GM21528 (cell line): ENCODE measurements around the gene PUS3.

Experiments used
- ATAC-seq: cut with Tn5 transposase; IDR thresholded peaks from one replicate; pipeline ENCODE4 v1.9.1; 2021; ENCODE audit warnings: mild to moderate bottlenecking, moderate library complexity; ENCODE audit not compliant: unreplicated experiment, low FRiP score

Gene PUS3, protein sequence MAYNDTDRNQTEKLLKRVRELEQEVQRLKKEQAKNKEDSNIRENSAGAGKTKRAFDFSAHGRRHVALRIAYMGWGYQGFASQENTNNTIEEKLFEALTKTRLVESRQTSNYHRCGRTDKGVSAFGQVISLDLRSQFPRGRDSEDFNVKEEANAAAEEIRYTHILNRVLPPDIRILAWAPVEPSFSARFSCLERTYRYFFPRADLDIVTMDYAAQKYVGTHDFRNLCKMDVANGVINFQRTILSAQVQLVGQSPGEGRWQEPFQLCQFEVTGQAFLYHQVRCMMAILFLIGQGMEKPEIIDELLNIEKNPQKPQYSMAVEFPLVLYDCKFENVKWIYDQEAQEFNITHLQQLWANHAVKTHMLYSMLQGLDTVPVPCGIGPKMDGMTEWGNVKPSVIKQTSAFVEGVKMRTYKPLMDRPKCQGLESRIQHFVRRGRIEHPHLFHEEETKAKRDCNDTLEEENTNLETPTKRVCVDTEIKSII

DNA sequence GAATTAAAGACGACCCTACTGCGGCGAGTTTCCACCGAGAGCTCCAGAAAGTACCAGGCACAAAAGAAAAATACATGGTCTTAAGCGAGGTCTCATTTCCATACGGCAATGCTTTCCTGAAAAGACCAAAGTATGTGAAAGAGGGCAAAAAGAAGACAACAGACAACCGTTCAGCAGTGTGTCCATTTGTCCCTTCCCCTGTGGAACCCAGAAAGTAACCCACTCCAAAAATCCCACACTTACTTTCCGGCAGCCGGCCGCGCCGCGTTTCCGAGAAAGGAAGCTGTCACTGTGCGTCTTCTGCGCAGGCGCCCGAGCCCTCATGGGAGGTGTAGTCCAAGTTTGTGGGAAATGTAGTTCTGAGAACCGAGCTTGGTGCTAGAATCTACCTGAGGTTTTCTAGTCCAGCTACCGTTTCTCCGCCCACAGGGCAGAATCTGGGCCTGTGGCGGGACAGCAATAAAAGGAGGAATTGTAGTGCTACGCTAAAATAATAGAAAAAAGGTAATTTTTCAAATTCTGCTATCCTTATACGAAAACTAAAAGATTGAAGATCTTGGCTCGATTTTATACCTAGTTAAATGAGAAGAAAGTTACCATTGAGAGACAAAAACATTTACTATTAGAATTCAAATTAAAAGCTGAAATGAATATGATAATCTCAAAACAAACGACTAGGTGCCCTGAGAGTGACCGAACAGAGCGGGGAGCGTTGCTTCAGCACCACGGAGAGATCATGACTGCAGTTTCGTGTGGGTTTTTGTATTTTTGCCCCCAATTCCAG is at the start of gene PUS3:
Gene PUS3, minus strand, starts transcription at position 280 of the 784 bp plus-strand sequence. CDS start 6,922 bp downstream, outside the sequence.
- ATAC-seq: peak; percentile 98

DNA sequence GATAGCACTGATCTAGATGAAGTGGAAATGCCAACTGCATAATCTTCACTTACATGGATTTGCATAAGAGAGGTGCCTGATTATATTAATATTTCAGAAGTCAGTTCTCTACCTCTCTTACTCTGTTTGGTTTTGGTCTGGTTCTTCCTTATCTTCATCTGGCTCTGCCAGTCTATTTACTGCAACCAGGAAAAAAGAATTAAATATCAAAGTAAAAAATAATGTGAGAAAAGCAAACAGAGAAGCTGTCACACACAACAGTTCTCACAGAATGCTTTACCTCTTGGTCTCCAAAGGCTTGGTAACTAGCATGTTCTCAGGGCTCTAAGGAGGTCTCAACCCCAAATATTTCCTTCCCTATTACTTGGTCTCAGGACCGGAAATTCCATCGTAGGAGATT is 49.6 kb upstream of the PUS3 start:
- no peak for ATAC-seq

DNA sequence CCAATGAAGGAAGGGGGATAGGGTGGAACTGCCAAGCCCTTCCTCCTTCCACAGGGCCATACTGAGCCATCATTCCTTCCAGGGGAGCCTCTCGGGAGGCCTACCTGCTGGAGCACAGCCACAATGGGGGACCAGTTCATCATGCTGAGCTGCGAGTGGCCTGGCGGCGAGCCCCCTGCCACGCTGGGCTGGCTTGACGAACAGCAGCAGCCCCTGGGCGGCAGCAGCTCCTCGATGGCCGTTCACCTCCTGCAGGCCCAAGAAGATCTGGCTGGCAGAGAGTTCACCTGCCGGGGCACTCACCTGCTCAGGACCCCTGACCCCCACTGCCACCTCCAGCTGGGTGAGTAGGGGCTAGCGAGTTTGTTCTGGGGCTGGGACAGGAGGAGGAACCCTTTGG is 48.7 kb upstream of the PUS3 start:
- no peak for ATAC-seq

DNA sequence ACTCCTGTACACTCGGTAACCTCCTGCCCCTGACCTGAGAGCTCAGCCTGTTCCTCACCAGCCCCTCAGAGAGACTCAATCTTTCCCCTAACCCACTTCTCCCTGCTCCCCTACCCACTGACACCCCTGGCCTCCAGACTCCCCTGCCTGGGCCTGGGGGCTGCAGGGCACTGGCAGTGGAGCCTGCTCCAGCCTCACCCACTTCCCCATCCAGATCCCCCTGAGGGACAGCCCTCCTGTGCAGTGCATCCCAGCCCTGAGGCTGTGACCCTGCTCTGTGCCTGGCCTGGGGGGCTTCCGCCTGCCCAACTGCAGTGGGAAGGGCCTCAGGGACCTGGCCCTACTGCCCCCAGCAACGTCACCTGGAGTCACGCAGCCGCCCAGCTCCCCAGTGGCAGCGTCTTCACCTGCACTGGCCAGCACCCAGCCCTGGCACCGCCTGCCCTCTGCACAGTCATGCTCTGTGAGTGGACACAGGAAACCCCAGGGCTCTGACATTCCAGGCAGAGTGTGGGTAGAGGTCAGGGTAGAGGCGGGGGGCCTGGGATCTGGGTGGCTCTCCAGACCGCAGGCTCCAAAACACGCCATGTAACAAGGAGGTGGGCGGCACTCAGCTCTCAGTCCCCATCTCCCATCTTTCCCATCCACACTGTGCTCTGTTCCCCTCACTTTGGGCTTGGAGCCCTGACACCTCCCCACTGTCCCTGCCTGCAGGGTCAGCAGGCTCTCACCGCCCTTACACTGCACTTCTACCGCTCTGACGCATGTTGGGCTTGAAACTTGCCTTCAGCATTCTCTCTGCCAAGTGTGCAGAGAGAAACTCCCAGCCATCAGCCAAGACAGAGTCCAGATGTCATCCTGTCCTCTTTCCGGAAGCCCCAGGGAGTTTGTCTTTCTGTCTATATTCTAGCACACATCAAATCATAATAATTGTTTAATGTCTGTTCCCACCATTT is 48.0 kb upstream of the PUS3 start:
- ATAC-seq: no peak

DNA sequence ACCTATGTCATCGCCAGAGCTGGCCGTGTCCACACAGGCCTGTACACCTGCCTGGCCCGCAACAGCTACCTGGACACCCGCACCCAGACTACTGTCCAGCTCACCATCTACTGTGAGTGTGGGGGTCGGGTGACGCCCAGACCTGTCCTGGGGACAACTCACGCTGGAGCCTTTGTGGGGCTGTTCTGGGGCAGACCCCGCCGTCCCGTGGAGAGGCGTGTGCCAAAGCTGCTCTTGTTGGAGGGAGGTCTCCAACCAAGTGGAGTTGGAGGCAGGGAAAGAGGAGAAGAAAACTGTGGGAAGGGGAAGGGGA is 47.1 kb upstream of the PUS3 start:
- ATAC-seq: no peak

DNA sequence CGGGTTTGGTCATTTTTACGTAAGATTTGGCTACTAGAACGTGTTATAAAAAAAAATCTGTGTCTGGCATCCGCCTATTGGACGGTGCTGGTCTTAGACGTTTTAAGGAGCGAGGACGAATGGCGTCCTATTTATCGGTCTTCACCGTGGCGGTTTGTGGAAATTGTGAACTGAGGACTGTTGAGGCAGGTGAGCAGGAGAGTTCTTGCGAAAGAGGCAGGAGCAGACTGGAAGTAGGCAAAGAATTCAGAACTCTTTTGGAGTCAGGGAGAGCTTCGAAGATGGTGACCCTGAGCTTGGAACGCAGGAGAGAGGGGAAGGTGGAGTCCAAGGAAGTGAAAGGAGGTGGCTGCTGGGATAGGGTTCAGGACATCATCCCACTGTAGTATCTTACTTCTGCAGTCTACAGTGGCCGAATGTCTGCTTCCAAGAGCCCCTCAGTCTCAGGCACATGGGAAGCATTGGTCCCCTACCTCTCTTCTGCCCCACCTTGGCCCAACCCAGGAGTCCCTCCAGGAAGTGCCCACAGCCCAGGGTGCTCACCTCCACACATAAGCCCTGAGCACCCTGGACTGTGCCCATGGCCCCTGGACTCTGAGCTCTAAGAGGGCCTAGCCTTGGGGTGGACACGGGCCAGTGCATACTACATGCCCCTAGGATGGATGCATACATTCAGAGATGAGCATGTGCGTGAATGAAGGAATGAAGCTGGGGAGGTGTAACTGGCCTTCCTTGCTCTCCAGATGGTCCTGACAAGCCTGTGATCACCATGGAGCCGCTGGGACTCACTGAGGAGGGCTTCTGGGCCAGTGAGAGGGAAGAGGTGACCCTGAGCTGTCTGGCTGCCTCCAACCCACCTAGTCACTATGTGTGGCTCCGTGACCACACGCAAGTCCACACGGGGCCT is 46.5 kb upstream of the PUS3 start:
- no peak for ATAC-seq

DNA sequence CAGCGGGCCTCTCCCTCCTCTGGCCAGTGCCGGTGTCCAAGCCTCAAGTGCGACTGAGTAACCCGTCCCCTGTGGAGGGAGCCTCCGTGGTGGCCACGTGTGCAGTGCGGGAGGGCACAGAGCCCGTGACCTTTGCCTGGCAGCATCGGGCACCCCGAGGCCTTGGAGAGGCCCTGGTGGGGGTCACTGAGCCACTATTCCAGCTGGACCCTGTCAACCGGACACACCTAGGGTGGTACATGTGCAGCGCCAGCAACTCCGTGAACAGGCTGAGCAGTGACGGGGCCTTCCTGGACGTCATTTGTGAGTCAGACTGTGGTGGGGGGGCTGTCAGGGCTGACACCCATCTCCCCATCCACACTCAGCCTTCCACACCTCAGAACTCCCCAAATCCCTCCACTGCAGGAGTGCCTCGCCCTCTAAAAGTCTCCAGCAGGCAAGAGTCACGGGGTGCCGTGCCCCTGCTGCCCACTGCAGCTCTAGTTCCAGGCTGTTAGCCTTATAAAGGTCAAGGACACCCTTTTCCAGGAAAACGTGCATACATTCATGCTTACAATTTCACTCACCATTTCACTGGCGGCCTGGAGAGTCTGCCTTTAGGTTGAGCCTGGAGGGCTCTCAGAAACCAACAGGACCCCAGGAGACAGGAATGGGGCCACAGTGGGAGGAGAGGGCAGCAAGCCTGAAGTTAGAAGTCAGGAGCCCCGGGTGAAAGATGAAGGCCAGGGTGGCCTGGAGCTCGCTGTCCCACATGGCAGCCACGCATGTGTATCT is 45.5 kb upstream of the PUS3 start:
- no peak for ATAC-seq

DNA sequence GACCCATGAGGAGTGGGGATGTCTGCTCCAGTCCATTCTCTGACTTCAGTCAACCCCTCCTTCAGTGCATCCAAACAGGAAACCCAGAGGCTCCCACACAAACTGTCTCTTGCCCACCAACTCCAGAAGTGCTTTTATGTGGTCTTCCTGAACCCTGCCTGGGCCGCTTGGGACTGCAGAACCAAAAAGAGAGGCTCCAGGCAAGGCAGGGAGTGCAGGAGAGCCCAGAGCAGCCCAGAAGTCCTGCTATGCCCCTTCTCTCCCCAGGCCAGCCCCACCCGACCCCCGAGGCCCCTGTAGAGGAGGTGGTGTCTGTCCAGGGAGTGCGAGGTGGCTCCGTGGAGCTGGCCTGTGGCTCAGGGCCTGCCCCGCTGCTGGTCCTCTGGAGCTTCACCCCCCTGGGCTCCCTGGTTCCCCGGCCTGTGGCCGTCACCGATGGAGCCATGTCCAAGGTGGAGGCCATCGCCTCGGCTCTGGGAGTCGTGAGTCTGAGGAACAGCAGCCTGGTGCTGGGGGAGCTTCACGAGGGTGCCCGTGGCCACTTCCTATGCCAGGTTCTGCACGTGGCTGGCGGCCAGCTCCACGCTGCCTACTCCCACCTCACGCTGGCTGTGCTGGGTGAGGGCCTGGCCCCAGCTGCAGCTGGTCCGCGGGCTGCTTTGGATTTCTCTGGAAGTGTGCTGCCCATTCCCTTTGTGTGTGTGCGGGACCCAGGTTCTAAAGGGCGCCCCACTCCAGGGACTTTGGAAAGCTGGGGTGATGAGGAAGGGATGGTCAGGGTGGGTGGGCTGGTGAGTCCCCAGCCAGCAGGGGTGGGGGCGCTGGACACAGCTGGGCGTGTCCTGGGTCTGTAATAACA is 44.6 kb upstream of the PUS3 start:
- no peak for ATAC-seq

DNA sequence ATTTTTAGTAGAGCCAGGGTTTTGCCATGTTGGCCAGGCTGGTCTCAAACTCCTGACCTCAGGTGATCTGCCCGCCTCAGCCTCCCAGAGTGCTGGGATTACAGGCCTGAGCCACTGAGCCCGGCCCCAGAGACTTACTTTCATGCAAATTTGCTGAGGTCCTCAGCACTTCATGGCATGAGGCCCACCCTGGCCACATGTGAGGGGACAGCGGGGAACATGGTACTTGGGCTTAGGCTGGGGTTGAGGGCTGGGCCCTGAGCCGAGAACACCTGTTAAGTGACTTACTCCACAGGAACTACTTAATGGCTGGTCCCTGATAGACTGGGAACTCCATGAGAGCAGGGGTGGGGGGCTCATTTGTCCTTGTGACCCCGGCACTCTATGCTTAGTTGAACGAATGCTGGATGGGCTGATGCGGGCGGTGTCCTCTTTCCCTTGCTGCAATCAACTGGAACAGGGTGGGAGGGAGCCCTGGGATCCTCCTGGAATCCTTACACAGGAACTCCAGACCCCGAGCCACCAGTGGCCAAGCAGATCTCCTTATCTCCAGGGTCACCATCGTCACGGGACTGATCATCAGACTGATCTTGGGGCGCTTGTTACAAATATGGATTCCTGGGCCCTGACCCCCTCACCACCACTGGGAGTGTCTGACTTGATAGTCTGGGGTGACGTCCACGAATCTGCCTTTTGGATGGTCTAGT is 43.9 kb upstream of the PUS3 start:
- ATAC-seq: no peak

DNA sequence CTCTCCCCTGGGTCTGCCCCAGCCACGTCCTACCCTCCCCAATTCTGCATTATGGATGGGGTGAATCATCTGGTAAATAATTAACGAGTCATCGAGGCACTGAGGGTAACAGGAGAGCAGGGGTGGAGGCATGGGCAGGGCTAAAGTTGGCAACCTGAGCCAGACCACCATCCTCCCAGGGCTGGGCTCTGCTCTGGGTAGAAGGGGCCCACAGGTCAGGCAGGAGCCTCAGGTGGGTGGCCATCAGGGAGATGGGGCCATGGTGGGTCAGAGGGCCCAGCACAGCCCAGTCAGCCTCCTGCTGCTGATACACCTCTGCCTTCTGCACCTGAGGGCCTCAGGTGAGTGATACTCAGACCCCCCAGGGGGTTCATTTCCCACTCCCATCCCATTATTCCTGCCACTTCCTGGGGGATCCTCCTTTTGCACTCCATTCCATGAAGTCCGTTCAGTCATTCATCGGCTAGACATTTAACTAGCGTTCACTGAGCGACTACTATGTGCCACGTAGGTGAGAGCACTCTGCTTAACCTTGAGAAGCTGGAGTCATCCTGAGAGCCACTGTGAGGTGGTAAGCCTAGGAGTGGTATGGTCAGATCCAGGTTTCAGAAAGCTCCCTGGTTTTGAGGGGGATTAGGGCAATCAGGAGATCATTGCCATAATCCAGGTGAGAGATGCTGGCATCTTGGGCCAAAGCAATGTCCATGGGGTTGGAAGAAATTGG is 43.0 kb upstream of the PUS3 start, which contains the start of gene VSIG10L2:
Gene VSIG10L2, plus strand, starts transcription at position 248 of the 724 bp plus-strand sequence. Its CDS starts 12 bp downstream, at position 260.
- no peak for ATAC-seq

DNA sequence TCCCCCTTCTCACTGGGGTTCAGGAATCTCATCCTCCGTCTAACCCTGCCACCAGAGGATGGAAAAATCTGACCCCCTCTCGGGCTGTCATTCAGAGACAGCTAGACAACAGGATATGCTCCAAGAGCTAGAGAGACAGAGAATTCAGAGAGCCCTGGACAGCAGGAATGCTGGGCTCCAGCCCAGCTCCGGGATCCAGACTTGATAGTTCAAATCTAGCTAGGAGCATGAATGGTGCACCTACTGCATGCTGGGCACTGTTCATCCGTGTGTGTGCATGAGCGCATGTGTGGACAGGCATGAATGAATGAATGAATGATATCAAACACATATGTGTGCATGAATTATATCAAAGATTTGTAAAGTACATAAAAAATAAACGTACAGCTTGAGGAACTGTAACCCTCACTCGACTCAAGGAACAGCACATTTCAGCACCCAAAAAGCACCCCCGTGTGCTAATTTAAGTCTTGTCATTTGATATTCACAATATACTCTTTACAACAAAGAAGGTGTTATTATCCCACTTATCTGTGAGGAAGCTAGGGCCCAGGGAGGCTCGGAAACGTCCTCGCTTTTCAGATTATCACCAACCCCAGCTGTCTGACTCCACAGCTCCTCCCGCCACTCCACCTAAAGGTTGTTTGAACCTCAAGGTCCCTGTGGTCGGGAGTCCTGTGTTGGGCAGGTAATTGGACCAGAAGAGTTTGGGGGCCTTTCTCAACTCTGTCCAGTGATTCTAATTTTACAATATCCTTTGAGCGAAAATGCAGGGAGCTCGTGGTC is 42.2 kb upstream of the PUS3 start:
- ATAC-seq: no peak

DNA sequence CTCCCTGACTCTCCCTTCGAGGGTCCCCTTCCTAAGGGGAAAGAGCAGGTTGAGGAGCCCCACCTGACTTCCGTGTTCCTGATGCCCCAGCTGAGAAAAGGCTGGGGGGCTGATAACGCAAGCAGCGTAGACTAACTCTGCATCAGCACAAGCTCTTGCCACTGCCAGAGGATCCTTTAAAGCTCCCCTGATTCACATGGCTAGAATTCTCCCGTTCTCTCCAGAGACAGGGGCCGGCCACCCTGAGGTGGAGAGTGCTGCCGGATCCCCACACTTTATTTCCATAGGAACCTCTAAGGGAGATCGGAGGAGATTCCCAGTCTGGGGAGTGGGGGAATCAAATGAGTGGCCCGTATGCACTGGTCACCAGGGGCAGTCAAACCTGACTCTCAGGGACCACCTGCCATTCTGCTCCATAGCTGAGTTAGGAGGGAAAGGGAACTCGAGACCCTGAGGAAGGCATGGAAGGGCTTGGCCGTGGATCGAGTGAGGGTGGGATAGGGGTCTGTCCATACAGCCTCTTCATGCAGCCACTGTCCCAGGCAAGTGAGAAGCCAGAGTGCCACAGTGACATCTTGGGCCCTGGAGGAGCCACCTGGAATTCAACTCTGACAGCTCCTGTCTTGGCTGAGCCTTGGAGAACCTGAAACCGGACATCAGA is 41.5 kb upstream of the PUS3 start:
- no peak for ATAC-seq

DNA sequence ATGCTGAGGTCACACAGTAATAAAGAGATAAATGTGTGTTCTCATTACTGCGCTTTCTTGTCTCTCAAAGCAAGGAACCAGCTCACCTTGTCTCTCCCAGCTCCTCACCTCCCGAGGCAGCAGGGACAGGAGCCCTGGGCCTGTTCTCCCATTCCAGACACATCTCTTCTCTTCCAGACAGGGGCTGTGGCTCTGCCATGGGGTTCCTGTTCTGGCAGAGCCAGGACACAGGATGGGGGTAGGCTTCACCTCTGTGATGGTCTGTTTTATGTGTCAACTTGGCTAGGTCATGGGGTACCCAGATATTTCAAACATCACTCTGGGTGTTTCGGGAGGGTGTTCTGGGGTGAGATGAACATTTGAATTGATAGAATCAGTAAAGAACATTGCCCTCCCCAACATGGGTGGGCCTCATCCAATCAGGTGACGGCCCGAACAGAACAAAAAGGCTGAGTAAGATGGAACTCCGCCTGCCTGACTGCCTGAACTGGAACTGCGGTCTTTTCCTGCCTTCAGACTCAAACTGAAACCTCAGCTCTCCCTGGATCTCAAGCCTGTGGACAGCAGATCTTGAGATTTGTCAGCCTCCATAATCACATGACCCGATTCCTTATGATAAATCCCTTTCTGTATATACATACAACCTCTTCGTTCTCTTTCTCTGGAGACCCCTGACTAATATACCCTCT is 40.8 kb upstream of the PUS3 start:
- ATAC-seq: no peak

DNA sequence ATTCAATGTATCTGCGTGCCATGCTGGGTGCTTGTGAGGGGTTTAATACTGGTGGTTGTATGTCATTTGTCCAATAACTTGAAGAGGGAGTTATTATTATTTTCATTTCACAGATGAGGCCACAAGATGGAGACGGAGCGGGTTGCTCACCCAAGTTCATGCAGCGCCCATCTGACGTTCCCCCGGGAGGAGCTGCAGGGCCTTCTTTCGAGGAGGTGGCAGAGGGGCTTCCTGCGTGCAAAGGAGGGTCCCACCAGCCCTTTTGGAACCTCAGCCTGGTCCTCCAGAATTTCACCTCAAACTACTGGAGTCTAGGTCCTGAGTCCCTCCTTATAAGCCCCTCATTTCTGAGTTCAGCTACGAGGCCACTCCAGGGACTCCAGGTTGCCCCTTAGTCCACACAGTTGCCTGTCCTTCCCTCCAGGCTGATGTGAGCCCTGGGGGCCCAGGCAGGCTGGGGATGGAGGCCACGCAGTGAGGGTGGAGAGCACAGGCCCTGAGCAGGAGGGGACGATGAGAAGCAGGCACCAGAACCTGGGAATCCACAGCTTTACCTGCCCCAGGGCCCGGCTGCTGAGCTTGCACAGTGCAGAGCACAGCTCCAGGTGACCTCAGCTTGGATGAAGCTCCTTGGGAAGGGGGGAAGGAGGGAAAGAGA is 39.9 kb upstream of the PUS3 start:
- ATAC-seq: no peak
